Cardiac muscle cell (in vitro differentiated cells and primary cell): Measurements from ENCODE around the gene BACH1. TPM values are rescaled to one million over a fixed set of nuclear protein-coding genes. Genes with fewer than 3 reads are reported as not detected.
"Not testable (repeated sequence)": the region's sequence is repeated elsewhere in the genome, so short reads cannot be mapped to it uniquely, and the experiment has no call there.

Experiments
- DNase-seq, 2 donors: peaks; one replicate each; pipeline versions ENCODE4 v3.0.0 to v3.0.0-alpha.2; 2010 to 2017; ENCODE audit warnings: low read depth in 1 of 2, low spot score in 1 of 2
- H3K27ac ChIP-seq: fragments of 200-600 bp; sonication (generic); 2 replicates; pipeline ENCODE4 v1.5.1; 2016
- H3K27me3 ChIP-seq: fragments of 200-600 bp; sonication (generic); 2 replicates; pipeline ENCODE4 v1.6.0; 2016; ENCODE audit warnings: control low read depth
- H3K36me3 ChIP-seq: fragments of 200-600 bp; sonication (generic); 2 replicates; pipeline ENCODE4 v1.5.1; 2016; ENCODE audit warnings: control low read depth
- H3K4me1 ChIP-seq: fragments of 200-600 bp; sonication (generic); 2 replicates; pipeline ENCODE4 v1.8.1; 2017; ENCODE audit warnings: low read depth, mild to moderate bottlenecking, mixed run types
- H3K4me3 ChIP-seq: fragments of 200-600 bp; sonication (generic); 2 replicates; pipeline ENCODE4 v1.5.1; 2016; ENCODE audit warnings: mild to moderate bottlenecking
- H3K9me3 ChIP-seq: fragments of 200-600 bp; sonication (generic); 2 replicates; pipeline ENCODE4 v1.5.1; 2017; ENCODE audit warnings: low read depth, mild to moderate bottlenecking, control low read depth
- polyA plus RNA-seq: library from polyadenylated mRNA; unstranded; fragments of >200 nt; fragmentation: Nextera tagmentation; extraction: Ambion mirVana; gene quantifications from 2 replicates; pipeline ENCODE4 v1.2.1, GENCODE V29; 2016
- total RNA-seq: library from RNA; depleted of rRNA; stranded (reverse); fragments of >200 nt; gene quantifications from 2 replicates; pipeline ENCODE4 v1.2.3, GENCODE V29; 2016
- TF ChIP-seq, protein P1 (sequence below): IDR thresholded peaks from 2 replicates; pipeline ENCODE4 v1.5.1; 2012; ENCODE audit warnings: low read depth, mild to moderate bottlenecking, low read length

BACH1 gene
- total and polyA plus RNA-seq, 2 experiments from 2014 or later, result 17.2 to 32.3 TPM

- no peak for DNase-seq
- TF ChIP-seq, protein P1, sequence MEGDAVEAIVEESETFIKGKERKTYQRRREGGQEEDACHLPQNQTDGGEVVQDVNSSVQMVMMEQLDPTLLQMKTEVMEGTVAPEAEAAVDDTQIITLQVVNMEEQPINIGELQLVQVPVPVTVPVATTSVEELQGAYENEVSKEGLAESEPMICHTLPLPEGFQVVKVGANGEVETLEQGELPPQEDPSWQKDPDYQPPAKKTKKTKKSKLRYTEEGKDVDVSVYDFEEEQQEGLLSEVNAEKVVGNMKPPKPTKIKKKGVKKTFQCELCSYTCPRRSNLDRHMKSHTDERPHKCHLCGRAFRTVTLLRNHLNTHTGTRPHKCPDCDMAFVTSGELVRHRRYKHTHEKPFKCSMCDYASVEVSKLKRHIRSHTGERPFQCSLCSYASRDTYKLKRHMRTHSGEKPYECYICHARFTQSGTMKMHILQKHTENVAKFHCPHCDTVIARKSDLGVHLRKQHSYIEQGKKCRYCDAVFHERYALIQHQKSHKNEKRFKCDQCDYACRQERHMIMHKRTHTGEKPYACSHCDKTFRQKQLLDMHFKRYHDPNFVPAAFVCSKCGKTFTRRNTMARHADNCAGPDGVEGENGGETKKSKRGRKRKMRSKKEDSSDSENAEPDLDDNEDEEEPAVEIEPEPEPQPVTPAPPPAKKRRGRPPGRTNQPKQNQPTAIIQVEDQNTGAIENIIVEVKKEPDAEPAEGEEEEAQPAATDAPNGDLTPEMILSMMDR, result no peak
- H3K9me3 ChIP-seq, result no peaks in the 10 kb centered on the region
- H3K36me3 ChIP-seq, result no peaks in the 10 kb centered on the region
- no peaks in the 10 kb centered on the region for H3K27me3 ChIP-seq
- no peak overlapping the region for H3K27ac ChIP-seq
- H3K4me1 ChIP-seq, result no peaks in the 10 kb centered on the region
- no peak overlapping the region for H3K4me3 ChIP-seq
These were observed 32.8 kb upstream of the BACH1 start for GRCh38 chr21:29265690-29266479.

DNA sequence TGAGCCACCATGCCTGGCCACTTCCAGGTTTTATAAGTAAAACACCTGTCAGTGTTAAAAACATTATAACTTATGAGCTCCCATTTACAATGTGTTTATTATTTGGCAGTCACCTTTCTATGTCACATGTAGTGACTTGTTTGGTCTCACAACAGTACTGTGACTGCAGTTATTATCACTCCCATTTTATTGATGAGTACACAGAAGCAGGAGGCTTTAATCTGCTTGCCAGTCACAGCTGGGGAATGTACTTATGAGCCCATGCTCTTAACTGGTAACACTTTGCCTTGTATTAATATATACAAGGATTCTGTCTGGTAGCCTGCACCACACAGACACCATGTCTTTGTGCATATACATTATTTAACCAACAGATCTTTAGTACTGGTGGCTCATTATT lies 31.1 kb upstream of the BACH1 start:
- TF ChIP-seq, protein P1, result no peak

DNA sequence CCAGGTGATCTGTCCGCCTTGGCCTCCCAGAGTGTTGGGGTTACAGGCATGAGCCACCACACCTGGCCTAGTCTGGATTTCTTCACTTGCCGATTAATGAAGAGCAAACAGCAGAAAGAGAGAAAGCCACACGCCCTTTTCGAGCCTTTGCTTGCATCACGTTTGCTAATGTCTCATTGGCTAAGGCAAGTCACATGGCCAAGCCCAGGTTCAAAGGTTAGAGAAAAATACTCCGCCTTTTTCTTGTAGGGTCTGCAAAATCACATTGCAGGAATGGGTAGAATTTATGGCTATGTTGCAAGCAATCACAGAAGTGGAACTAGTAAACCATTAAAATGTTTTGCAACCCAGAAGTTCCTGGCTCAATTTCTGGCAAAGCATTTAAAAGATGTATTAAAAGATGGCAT lies 26.8 kb upstream of the BACH1 start:
- H3K4me1 ChIP-seq, result no peaks in the 10 kb centered on the region
- no peak overlapping the region for H3K27ac ChIP-seq
- no peaks in the 10 kb centered on the region for H3K27me3 ChIP-seq
- H3K36me3 ChIP-seq, result no peaks in the 10 kb centered on the region
- TF ChIP-seq, protein P1, result no peak
- H3K4me3 ChIP-seq, result no peak overlapping the region
- no peak for DNase-seq
- H3K9me3 ChIP-seq, result no peaks in the 10 kb centered on the region

More for the DNA sequence above, 31.1 kb upstream of the BACH1 start:
- no peak for DNase-seq
- Histone ChIP-seq H3K9me3 (no peaks in the 10 kb centered on the region), H3K27ac (no peak overlapping the region), H3K4me3 (no peak overlapping the region), H3K4me1 (no peaks in the 10 kb centered on the region), H3K36me3 (no peaks in the 10 kb centered on the region), H3K27me3 (no peaks in the 10 kb centered on the region)

DNA sequence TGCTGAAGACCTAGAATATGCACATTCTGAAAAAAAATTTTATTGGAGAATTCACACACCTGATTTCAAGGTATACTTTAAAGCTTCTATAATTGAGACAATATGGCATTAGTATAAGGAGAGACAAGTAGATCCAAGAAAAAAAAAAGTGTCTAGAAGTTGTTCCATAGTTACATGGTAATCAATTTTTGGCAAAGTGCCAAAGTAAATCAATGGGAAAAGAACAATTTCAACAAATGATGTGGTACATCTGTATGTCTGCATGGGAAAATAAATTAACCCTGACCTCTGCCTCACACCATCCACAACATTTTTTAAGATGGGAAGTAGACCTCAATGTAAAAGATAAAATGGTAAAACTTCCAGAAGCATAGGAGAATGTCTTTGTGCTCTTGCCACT lies 21.3 kb upstream of the BACH1 start:
- no peaks in the 10 kb centered on the region for H3K9me3 ChIP-seq
- H3K27me3 ChIP-seq, result no peaks in the 10 kb centered on the region
- DNase-seq, result no peak
- H3K27ac ChIP-seq, result no peak overlapping the region
- H3K4me3 ChIP-seq, result no peak overlapping the region
- no peaks in the 10 kb centered on the region for H3K36me3 ChIP-seq
- TF ChIP-seq, protein P1, result no peak
- no peaks in the 10 kb centered on the region for H3K4me1 ChIP-seq

- Histone ChIP-seq H3K27ac (no peak overlapping the region), H3K4me1 (no peaks in the 10 kb centered on the region), H3K36me3 (no peaks in the 10 kb centered on the region), H3K4me3 (no peak overlapping the region), H3K9me3 (no peaks in the 10 kb centered on the region), H3K27me3 (no peaks in the 10 kb centered on the region)
- DNase-seq, result no peak
- TF ChIP-seq, protein P1, result no peak
These were observed 19.2 kb upstream of the BACH1 start for GRCh38 chr21:29279558-29279957.

- not testable (repeated sequence) for H3K27ac ChIP-seq, H3K4me1 ChIP-seq, H3K9me3 ChIP-seq, DNase-seq, H3K4me3 ChIP-seq, H3K27me3 ChIP-seq, H3K36me3 ChIP-seq
These were observed 16.9 kb upstream of the BACH1 start for GRCh38 chr21:29281801-29282200.
